HepG2 (cell line): ENCODE measurements around the gene SPATC1L. TPM values are rescaled to one million over a fixed set of nuclear protein-coding genes. Genes with fewer than 3 reads are reported as not detected.

Experiments
- ARNTL ChIP-seq: sonication (generic); formaldehyde crosslinking; IDR thresholded peaks from 2 replicates; pipeline ENCODE4 v1.4.0; 2020; ENCODE audit warnings: mild to moderate bottlenecking, missing genetic modification reagents
- BORCS8-MEF2B ChIP-seq: sonication (generic); formaldehyde crosslinking; IDR thresholded peaks from 2 replicates; pipeline ENCODE4 v1.8.0; 2022; ENCODE audit warnings: mild to moderate bottlenecking, missing genetic modification reagents
- CHCHD3 ChIP-seq: sonication (generic); formaldehyde crosslinking; IDR thresholded peaks from 2 replicates; pipeline ENCODE4 v1.8.0; 2022; ENCODE audit warnings: mild to moderate bottlenecking, missing genetic modification reagents, moderate library complexity
- DPF2 ChIP-seq: sonication (generic); formaldehyde crosslinking; IDR thresholded peaks from 2 replicates; pipeline ENCODE4 v1.4.0; 2020; ENCODE audit warnings: mild to moderate bottlenecking, low read depth, missing genetic modification reagents, borderline replicate concordance
- KDM3A ChIP-seq: IDR thresholded peaks from 2 replicates; pipeline ENCODE4 v1.6.1; 2018; ENCODE audit warnings: low read depth, missing compliant biosample characterization
- NONO ChIP-seq, 2 experiments: fragments of 450-650 bp in 1 of 2; sonication (generic) in 1 of 2; formaldehyde crosslinking in 1 of 2; IDR thresholded peaks in 1 of 2; conservative IDR thresholded peaks in 1 of 2; 2 replicates each; pipeline versions ENCODE4 v1.6.1 to v1.8.0; 2017 to 2022; ENCODE audit warnings: mild to moderate bottlenecking in 1 of 2, missing genetic modification reagents in 1 of 2, moderate library complexity in 1 of 2
- SRF ChIP-seq: IDR thresholded peaks from 2 replicates; pipeline ENCODE4 v1.6.1; 2011; ENCODE audit warnings: mild to moderate bottlenecking, low read depth, low read length, moderate library complexity
- SRY ChIP-seq: sonication (generic); formaldehyde crosslinking; IDR thresholded peaks from 2 replicates; pipeline ENCODE4 v1.8.0; 2022; ENCODE audit warnings: mild to moderate bottlenecking, missing genetic modification reagents
- TSC22D2 ChIP-seq: sonication (generic); formaldehyde crosslinking; IDR thresholded peaks from 2 replicates; pipeline ENCODE4 v1.5.1; 2020; ENCODE audit warnings: missing genetic modification reagents, mild to moderate bottlenecking, borderline replicate concordance
- ZNF30 ChIP-seq: sonication (generic); formaldehyde crosslinking; IDR thresholded peaks from 2 replicates; pipeline ENCODE4 v1.5.0; 2020; ENCODE audit warnings: mild to moderate bottlenecking, missing genetic modification reagents
- ZNF550 ChIP-seq: sonication (generic); formaldehyde crosslinking; IDR thresholded peaks from 2 replicates; pipeline ENCODE4 v1.4.0; 2020; ENCODE audit warnings: mild to moderate bottlenecking, missing genetic modification reagents, borderline replicate concordance
- ZNF552 ChIP-seq: sonication (generic); formaldehyde crosslinking; IDR thresholded peaks from 2 replicates; pipeline ENCODE4 v1.9.0; 2022; ENCODE audit warnings: missing genetic modification reagents, mild to moderate bottlenecking, borderline replicate concordance
- polyA plus RNA-seq, 8 experiments: library from polyadenylated mRNA; depleted of rRNA in 3 of 8; stranded (reverse) in 7 of 8; unstranded in 1 of 8; fragments of >200 nt; fragmentation: Illumina TruSeq in 4 of 8; extraction: Trizol in 4 of 8; gene quantifications; 2 replicates each; pipeline versions ENCODE4 v1.2.1 to v1.2.3, GENCODE V29; 2011 to 2016; ENCODE audit warnings: low read depth in 4 of 8, missing spikeins in 1 of 8, mixed read lengths in 1 of 8; ENCODE audit not compliant: insufficient read depth in 1 of 8
- total RNA-seq, 5 experiments: library from RNA; depleted of rRNA; stranded (reverse); fragments of >200 nt; fragmentation: Illumina TruSeq; extraction: Trizol; gene quantifications; 2 replicates each; pipeline ENCODE4 v1.2.3, GENCODE V29; 2016; ENCODE audit warnings: low read depth in 1 of 5
- TF ChIP-seq, protein P1 (sequence below): sonication (generic); formaldehyde crosslinking; IDR thresholded peaks from 2 replicates; pipeline ENCODE4 v1.4.0; 2020; ENCODE audit warnings: missing genetic modification reagents, borderline replicate concordance
- TF ChIP-seq, protein P2 (sequence below): IDR thresholded peaks from 2 replicates; pipeline ENCODE4 v1.4.0; 2020; ENCODE audit warnings: mild to moderate bottlenecking, missing genetic modification reagents
- TF ChIP-seq, protein P3 (sequence below): sonication (generic); formaldehyde crosslinking; IDR thresholded peaks from 2 replicates; pipeline ENCODE4 v1.8.0; 2022; ENCODE audit warnings: mild to moderate bottlenecking, missing genetic modification reagents, moderate library complexity
- TF ChIP-seq, protein P4 (sequence below): sonication (generic); formaldehyde crosslinking; IDR thresholded peaks from 2 replicates; pipeline ENCODE4 v1.4.0; 2020; ENCODE audit warnings: missing genetic modification reagents

The SPATC1L gene
- total and polyA plus RNA-seq, 2 of the 13 experiments (the other 11 are each of a cell fraction or from before 2014, with no cell fraction given), result 1.4 to 3.3 TPM

DNA sequence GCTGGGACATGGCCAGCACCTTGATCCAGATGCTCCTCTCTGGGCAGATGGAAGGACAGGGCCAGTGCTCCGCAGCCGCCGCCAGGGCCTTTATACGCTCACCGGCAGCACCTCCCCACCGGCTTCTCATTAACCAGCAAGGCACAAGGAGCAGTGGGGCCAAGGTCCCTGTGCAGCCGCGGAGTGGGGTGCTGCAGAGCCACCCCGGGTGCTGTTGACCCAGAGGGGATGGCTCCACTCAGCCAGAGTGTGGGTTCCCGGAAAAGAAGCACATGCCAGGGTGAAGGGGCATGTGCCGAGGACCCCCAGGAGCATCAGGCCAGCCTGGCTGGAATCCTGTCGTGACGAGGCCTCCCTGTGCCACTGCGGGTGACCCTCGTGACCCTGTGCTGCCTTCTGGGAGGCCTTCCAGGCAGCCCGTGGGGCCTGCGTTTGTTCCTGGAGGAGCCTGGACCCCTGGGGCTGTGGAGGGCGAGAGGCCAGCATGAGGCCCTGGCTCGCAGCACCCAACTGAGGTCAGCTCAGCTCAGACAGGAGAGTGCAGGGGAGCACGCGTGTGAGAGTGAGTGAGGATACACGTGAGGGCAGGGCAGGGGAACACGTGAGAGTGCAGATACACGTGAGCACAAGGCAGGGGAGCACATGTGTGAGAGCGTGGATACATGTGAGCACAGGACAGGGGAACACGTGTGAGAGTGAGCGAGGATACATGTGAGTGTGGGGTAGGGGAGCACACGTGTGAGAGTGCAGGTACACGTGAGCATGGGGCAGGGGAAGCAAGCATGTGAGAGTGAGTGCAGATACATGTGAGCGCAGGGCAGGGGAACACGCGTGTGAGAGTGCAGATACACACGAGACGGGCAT, 28.5 kb downstream of the SPATC1L start, which contains the start of gene FTCD (continued):
- TF ChIP-seq, protein P1, sequence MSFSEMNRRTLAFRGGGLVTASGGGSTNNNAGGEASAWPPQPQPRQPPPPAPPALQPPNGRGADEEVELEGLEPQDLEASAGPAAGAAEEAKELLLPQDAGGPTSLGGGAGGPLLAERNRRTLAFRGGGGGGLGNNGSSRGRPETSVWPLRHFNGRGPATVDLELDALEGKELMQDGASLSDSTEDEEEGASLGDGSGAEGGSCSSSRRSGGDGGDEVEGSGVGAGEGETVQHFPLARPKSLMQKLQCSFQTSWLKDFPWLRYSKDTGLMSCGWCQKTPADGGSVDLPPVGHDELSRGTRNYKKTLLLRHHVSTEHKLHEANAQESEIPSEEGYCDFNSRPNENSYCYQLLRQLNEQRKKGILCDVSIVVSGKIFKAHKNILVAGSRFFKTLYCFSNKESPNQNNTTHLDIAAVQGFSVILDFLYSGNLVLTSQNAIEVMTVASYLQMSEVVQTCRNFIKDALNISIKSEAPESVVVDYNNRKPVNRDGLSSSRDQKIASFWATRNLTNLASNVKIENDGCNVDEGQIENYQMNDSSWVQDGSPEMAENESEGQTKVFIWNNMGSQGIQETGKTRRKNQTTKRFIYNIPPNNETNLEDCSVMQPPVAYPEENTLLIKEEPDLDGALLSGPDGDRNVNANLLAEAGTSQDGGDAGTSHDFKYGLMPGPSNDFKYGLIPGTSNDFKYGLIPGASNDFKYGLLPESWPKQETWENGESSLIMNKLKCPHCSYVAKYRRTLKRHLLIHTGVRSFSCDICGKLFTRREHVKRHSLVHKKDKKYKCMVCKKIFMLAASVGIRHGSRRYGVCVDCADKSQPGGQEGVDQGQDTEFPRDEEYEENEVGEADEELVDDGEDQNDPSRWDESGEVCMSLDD, result peak; percentile 99
- TF ChIP-seq DPF2 (CRISPR knock-in tag) (peak; percentile 57; the same call in 1 of the 2 replicates), CHCHD3 (peak; percentile 94), SRF (no peak), ZNF30 (CRISPR knock-in tag) (peak; percentile 87; the same call in 1 of the 2 replicates), ARNTL (peak; percentile 99), TSC22D2 (CRISPR knock-in tag) (peak; percentile 38; the same call in 1 of the 2 replicates), ZNF550 (CRISPR knock-in tag) (no peak), SRY (CRISPR knock-in tag) (0 out of 2 replicates have a peak, but pooled peaks have one; percentile 28), BORCS8-MEF2B (CRISPR knock-in tag) (peak; percentile 86), KDM3A (CRISPR knock-in tag) (no peak), NONO (IDR thresholded peaks at IDR 0.05) (no peak), NONO (CRISPR knock-in tag; conservative IDR thresholded peaks at IDR 0.05) (peak; percentile 84), ZNF552 (0 out of 2 replicates have a peak, but pooled peaks have one; percentile 19)
- TF ChIP-seq, protein P2, sequence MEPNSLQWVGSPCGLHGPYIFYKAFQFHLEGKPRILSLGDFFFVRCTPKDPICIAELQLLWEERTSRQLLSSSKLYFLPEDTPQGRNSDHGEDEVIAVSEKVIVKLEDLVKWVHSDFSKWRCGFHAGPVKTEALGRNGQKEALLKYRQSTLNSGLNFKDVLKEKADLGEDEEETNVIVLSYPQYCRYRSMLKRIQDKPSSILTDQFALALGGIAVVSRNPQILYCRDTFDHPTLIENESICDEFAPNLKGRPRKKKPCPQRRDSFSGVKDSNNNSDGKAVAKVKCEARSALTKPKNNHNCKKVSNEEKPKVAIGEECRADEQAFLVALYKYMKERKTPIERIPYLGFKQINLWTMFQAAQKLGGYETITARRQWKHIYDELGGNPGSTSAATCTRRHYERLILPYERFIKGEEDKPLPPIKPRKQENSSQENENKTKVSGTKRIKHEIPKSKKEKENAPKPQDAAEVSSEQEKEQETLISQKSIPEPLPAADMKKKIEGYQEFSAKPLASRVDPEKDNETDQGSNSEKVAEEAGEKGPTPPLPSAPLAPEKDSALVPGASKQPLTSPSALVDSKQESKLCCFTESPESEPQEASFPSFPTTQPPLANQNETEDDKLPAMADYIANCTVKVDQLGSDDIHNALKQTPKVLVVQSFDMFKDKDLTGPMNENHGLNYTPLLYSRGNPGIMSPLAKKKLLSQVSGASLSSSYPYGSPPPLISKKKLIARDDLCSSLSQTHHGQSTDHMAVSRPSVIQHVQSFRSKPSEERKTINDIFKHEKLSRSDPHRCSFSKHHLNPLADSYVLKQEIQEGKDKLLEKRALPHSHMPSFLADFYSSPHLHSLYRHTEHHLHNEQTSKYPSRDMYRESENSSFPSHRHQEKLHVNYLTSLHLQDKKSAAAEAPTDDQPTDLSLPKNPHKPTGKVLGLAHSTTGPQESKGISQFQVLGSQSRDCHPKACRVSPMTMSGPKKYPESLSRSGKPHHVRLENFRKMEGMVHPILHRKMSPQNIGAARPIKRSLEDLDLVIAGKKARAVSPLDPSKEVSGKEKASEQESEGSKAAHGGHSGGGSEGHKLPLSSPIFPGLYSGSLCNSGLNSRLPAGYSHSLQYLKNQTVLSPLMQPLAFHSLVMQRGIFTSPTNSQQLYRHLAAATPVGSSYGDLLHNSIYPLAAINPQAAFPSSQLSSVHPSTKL (CRISPR knock-in tag), result peak; percentile 50
- TF ChIP-seq, protein P3, sequence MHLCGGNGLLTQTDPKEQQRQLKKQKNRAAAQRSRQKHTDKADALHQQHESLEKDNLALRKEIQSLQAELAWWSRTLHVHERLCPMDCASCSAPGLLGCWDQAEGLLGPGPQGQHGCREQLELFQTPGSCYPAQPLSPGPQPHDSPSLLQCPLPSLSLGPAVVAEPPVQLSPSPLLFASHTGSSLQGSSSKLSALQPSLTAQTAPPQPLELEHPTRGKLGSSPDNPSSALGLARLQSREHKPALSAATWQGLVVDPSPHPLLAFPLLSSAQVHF (CRISPR knock-in tag), result peak; percentile 84; the same call in 1 of the 2 replicates
- TF ChIP-seq, protein P4, sequence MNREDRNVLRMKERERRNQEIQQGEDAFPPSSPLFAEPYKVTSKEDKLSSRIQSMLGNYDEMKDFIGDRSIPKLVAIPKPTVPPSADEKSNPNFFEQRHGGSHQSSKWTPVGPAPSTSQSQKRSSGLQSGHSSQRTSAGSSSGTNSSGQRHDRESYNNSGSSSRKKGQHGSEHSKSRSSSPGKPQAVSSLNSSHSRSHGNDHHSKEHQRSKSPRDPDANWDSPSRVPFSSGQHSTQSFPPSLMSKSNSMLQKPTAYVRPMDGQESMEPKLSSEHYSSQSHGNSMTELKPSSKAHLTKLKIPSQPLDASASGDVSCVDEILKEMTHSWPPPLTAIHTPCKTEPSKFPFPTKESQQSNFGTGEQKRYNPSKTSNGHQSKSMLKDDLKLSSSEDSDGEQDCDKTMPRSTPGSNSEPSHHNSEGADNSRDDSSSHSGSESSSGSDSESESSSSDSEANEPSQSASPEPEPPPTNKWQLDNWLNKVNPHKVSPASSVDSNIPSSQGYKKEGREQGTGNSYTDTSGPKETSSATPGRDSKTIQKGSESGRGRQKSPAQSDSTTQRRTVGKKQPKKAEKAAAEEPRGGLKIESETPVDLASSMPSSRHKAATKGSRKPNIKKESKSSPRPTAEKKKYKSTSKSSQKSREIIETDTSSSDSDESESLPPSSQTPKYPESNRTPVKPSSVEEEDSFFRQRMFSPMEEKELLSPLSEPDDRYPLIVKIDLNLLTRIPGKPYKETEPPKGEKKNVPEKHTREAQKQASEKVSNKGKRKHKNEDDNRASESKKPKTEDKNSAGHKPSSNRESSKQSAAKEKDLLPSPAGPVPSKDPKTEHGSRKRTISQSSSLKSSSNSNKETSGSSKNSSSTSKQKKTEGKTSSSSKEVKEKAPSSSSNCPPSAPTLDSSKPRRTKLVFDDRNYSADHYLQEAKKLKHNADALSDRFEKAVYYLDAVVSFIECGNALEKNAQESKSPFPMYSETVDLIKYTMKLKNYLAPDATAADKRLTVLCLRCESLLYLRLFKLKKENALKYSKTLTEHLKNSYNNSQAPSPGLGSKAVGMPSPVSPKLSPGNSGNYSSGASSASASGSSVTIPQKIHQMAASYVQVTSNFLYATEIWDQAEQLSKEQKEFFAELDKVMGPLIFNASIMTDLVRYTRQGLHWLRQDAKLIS (CRISPR knock-in tag), result no peak
